Measurements from ENCODE around the gene PAN3.

GRCh38 chr13:28163587-28163986 lies 25.2 kb downstream of the PAN3 start:
- no peak for TF ChIP-seq CTCF (conservative IDR thresholded peaks at IDR 0.05 in 1 of 2, IDR thresholded peaks at IDR 0.05 in 1 of 2; ENCODE audit: low read depth in 1 of 2, low read length in 2 of 2)
- TF ChIP-seq EZH2 (IDR thresholded peaks at IDR 0.05; ENCODE audit: low read length, missing control alignments): no peak
